H9 (cell line): Measurements from ENCODE around the gene TMEM158. TPM values are rescaled to one million over a fixed set of nuclear protein-coding genes. Genes with fewer than 3 reads are reported as not detected.

Source experiments
- DNase-seq: peaks from one replicate; pipeline ENCODE4 v3.0.0-alpha.2; 2017
- H2AFZ ChIP-seq: one replicate; pipeline ENCODE4 v1.6.1; 2013; ENCODE audit warnings: mild to moderate bottlenecking, low read length, control low read depth, moderate library complexity
- H2AK5ac ChIP-seq: 2 replicates; pipeline ENCODE4 v1.6.1; 2013; ENCODE audit warnings: low read length, control low read depth, mixed read lengths; ENCODE audit not compliant: insufficient read length
- H2BK120ac ChIP-seq: one replicate; pipeline ENCODE4 v1.6.1; 2013; ENCODE audit warnings: low read depth, mild to moderate bottlenecking, low read length, control low read depth, inconsistent platforms; ENCODE audit not compliant: poor library complexity, severe bottlenecking
- H2BK12ac ChIP-seq: 2 replicates; pipeline ENCODE4 v1.6.1; 2013; ENCODE audit warnings: low read length, control low read depth, mixed read lengths, low read depth; ENCODE audit not compliant: insufficient read length
- H2BK15ac ChIP-seq: 2 replicates; pipeline ENCODE4 v1.6.1; 2013; ENCODE audit warnings: low read depth, low read length, control low read depth
- H2BK20ac ChIP-seq: one replicate; pipeline ENCODE4 v1.6.1; 2013; ENCODE audit warnings: low read depth, mild to moderate bottlenecking, low read length, control low read depth, inconsistent platforms; ENCODE audit not compliant: poor library complexity, severe bottlenecking
- H2BK5ac ChIP-seq: 2 replicates; pipeline ENCODE4 v1.6.1; 2013; ENCODE audit warnings: low read length, control low read depth, mixed read lengths; ENCODE audit not compliant: insufficient read length
- H3K14ac ChIP-seq: 2 replicates; pipeline ENCODE4 v1.6.1; 2013; ENCODE audit warnings: low read length, control low read depth; ENCODE audit not compliant: insufficient read depth
- H3K18ac ChIP-seq: 2 replicates; pipeline ENCODE4 v1.6.1; 2013; ENCODE audit warnings: low read depth, mild to moderate bottlenecking, mixed read lengths, low read length, control low read depth; ENCODE audit not compliant: insufficient read length
- H3K23ac ChIP-seq: 2 replicates; pipeline ENCODE4 v1.6.1; 2013; ENCODE audit warnings: low read length, control low read depth, mixed read lengths, low read depth; ENCODE audit not compliant: insufficient read length
- H3K23me2 ChIP-seq: 2 replicates; pipeline ENCODE4 v1.6.1; 2013; ENCODE audit warnings: low read depth, mild to moderate bottlenecking, mixed read lengths, low read length, control low read depth; ENCODE audit not compliant: insufficient read length, poor library complexity, severe bottlenecking
- H3K27ac ChIP-seq: 2 replicates; pipeline ENCODE4 v1.5.1; 2013; ENCODE audit warnings: low read length, control low read depth, mixed read lengths, low read depth; ENCODE audit not compliant: insufficient read length
- H3K27me3 ChIP-seq: 2 replicates; pipeline ENCODE4 v1.6.1; 2013; ENCODE audit warnings: low read length, control low read depth, inconsistent platforms; ENCODE audit not compliant: insufficient read depth
- H3K4ac ChIP-seq: 2 replicates; pipeline ENCODE4 v1.6.1; 2013; ENCODE audit warnings: low read depth, mild to moderate bottlenecking, control low read depth, inconsistent platforms, low read length, moderate library complexity
- H3K4me1 ChIP-seq: 2 replicates; pipeline ENCODE4 v1.6.1; 2013; ENCODE audit warnings: low read length, control low read depth, inconsistent platforms; ENCODE audit not compliant: insufficient read depth
- H3K4me2 ChIP-seq: 2 replicates; pipeline ENCODE4 v1.6.1; 2013; ENCODE audit warnings: low read length, control low read depth, mixed read lengths; ENCODE audit not compliant: insufficient read length, insufficient read depth
- H3K56ac ChIP-seq: 2 replicates; pipeline ENCODE4 v1.6.1; 2013; ENCODE audit warnings: low read depth, mild to moderate bottlenecking, mixed read lengths, low read length, control low read depth; ENCODE audit not compliant: insufficient read length
- H3K79me1 ChIP-seq: 2 replicates; pipeline ENCODE4 v1.6.1; 2013; ENCODE audit warnings: low read depth, mild to moderate bottlenecking, moderate library complexity, low read length, control low read depth, inconsistent platforms; ENCODE audit not compliant: insufficient read depth, poor library complexity, severe bottlenecking
- H3K79me2 ChIP-seq: 2 replicates; pipeline ENCODE4 v1.6.1; 2013; ENCODE audit warnings: low read length, control low read depth, inconsistent platforms; ENCODE audit not compliant: insufficient read depth
- H3K9ac ChIP-seq: 2 replicates; pipeline ENCODE4 v1.6.1; 2013; ENCODE audit warnings: low read length, control low read depth, mixed read lengths; ENCODE audit not compliant: insufficient read length; ENCODE audit errors: extremely low read depth
- H3K9me3 ChIP-seq: one replicate; pipeline ENCODE4 v1.6.1; 2013; ENCODE audit warnings: low read depth, low read length, inconsistent platforms; ENCODE audit not compliant: control insufficient read depth
- H3T11ph ChIP-seq: one replicate; pipeline ENCODE4 v1.6.1; 2013; ENCODE audit warnings: mild to moderate bottlenecking, low read length, control low read depth, inconsistent platforms
- H4K20me1 ChIP-seq: one replicate; pipeline ENCODE4 v1.6.1; 2013; ENCODE audit not compliant: control insufficient read depth, insufficient read length, insufficient read depth
- H4K5ac ChIP-seq: 2 replicates; pipeline ENCODE4 v1.6.1; 2013; ENCODE audit warnings: low read depth, mild to moderate bottlenecking, mixed read lengths, low read length, control low read depth; ENCODE audit not compliant: insufficient read length
- H4K8ac ChIP-seq: replicated peaks from 2 replicates; pipeline ENCODE4 v1.6.1; 2013; ENCODE audit warnings: low read length, control low read depth, mixed read lengths, low read depth; ENCODE audit not compliant: insufficient read length
- H4K91ac ChIP-seq: 2 replicates; pipeline ENCODE4 v1.6.1; 2013; ENCODE audit warnings: low read depth, mild to moderate bottlenecking, moderate library complexity, mixed read lengths, low read length, control low read depth; ENCODE audit not compliant: insufficient read length
- H3K27ac Mint-ChIP-seq, 3 experiments: 2 replicates in 2 of 3; 3 replicates in 1 of 3; pipeline ENCODE4 v1.8.0; 2020 to 2021; ENCODE audit warnings: mixed read lengths in 3 of 3, mild to moderate bottlenecking in 1 of 3, moderate library complexity in 1 of 3
- H3K27me3 Mint-ChIP-seq: 2 replicates; pipeline ENCODE4 v1.8.0; 2021; ENCODE audit warnings: low read depth, mild to moderate bottlenecking, moderate library complexity, mixed read lengths
- H3K36me3 Mint-ChIP-seq, 3 experiments: 2 replicates in 2 of 3; 3 replicates in 1 of 3; pipeline ENCODE4 v1.8.0; 2020 to 2021; ENCODE audit warnings: low read depth in 3 of 3, mixed read lengths in 3 of 3; ENCODE audit not compliant: insufficient read depth in 1 of 3
- H3K4me1 Mint-ChIP-seq, 2 experiments: 2 replicates each; pipeline ENCODE4 v1.8.0; 2020; ENCODE audit warnings: mixed read lengths in 2 of 2
- H3K4me3 Mint-ChIP-seq, 2 experiments: 2 replicates in 1 of 2; 3 replicates in 1 of 2; pipeline ENCODE4 v1.8.0; 2020 to 2021; ENCODE audit warnings: mild to moderate bottlenecking in 2 of 2, mixed read lengths in 2 of 2, moderate library complexity in 1 of 2
- H3K9me3 Mint-ChIP-seq, 2 experiments: 2 replicates in 1 of 2; 3 replicates in 1 of 2; pipeline ENCODE4 v1.8.0; 2020; ENCODE audit warnings: mild to moderate bottlenecking in 2 of 2, mixed read lengths in 2 of 2, moderate library complexity in 1 of 2
- CTCF ChIP-seq: fragments of 200-600 bp; sonication (generic); conservative IDR thresholded peaks from 3 replicates; pipeline ENCODE4 v1.8.0; 2021; ENCODE audit warnings: antibody characterized with exemption, mild to moderate bottlenecking
- WGBS: extraction: QIAGEN DNeasy Blood & Tissue Kit; methylation state at CpG from one replicate; pipeline ENCODE4 v1.1.7; 2013; ENCODE audit warnings: missing lambda C conversion rate, low lambda C conversion rate, mixed read lengths; ENCODE audit not compliant: insufficient read length; ENCODE audit errors: extremely low coverage; 5-methylcytosine and 5-hydroxymethylcytosine counted together
- total RNA-seq: library from RNA; stranded (reverse); gene quantifications from 2 replicates; pipeline ENCODE4 v1.2.1, GENCODE V29; 2021

Gene TMEM158
- total RNA-seq, 1 experiment from 2014 or later = 29.1 TPM

GRCh38 chr3:45179163-45179562, 46.9 kb downstream of the TMEM158 start:
- Histone ChIP-seq H2BK5ac (no peak overlapping the region), H3K4me1 (no peaks in the 10 kb centered on the region; the same call in 1 of the 2 replicates), H2BK120ac (no peak overlapping the region), H3K4ac (no peak overlapping the region), H3K23me2 (no peaks in the 10 kb centered on the region), H3K23ac (no peak overlapping the region), H2AK5ac (no peak overlapping the region), H2AFZ (no peak overlapping the region), H2BK15ac (no peak overlapping the region), H3K9me3 (no peaks in the 10 kb centered on the region), H3K14ac (no peak overlapping the region), H3T11ph (no peak overlapping the region), H3K9ac (no peak overlapping the region), H3K4me2 (no peak overlapping the region), H3K56ac (no peak overlapping the region), H3K79me2 (no peaks in the 10 kb centered on the region), H2BK12ac (no peak overlapping the region), H4K5ac (no peak overlapping the region), H3K79me1 (no peaks in the 10 kb centered on the region), H4K8ac (no peak overlapping the region), H4K20me1 (no peaks in the 10 kb centered on the region), H4K91ac (no peak overlapping the region), H3K18ac (no peak overlapping the region), H3K27ac (no peak overlapping the region), H2BK20ac (no peak overlapping the region), H3K27me3 (no peaks in the 10 kb centered on the region)
- Mint-ChIP-seq H3K4me1 (peaks cover 12 to 19% of the 10 kb centered on the region in 2 experiments), H3K27me3 (peaks cover 15% of the 10 kb centered on the region), H3K27ac (no peak overlapping the region), H3K4me3 (no peak overlapping the region), H3K36me3 (no peaks in the 10 kb centered on the region), H3K9me3 (no peaks in the 10 kb centered on the region)
- DNase-seq = no peak
- no CpG with 5 or more reads among the region's 3 CpGs for WGBS
- no peak for TF ChIP-seq CTCF
